ENCODE measurements around the gene USP43.

USP43 gene

GRCh38 chr17:9725575-9725974 is 80.3 kb downstream of the USP43 start:
- no peak for DNase-seq

- DNase-seq = no peak
Observed at GRCh38 chr17:9726291-9726690, 81.0 kb downstream of the USP43 start.

- DNase-seq = no peak
Observed at GRCh38 chr17:9728005-9728404, 82.7 kb downstream of the USP43 start.

- DNase-seq = no peak
Observed at GRCh38 chr17:9728564-9728963, 83.2 kb downstream of the USP43 start.

- peak; percentile 40 for DNase-seq
Observed at GRCh38 chr17:9729034-9729650, 83.8 kb downstream of the USP43 start.

- DNase-seq = no peak
Observed at GRCh38 chr17:9729735-9730420, 84.6 kb downstream of the USP43 start.

- no peak for DNase-seq
Observed at GRCh38 chr17:9750524-9750923, 105.2 kb downstream of the USP43 start.

- DNase-seq = no peak
Observed at GRCh38 chr17:9755083-9755482, 109.8 kb downstream of the USP43 start.

GRCh38 chr17:9760266-9760665 is 114.9 kb downstream of the USP43 start:
- DNase-seq = no peak

GRCh38 chr17:9763643-9764042 is 118.3 kb downstream of the USP43 start:
- no peak for DNase-seq

GRCh38 chr17:9765322-9765721 is 120.0 kb downstream of the USP43 start:
- DNase-seq = no peak

- no peak for DNase-seq
Observed at GRCh38 chr17:9766970-9767369, 121.7 kb downstream of the USP43 start.

GRCh38 chr17:9767432-9767991 is 122.2 kb downstream of the USP43 start:
- DNase-seq = no peak

- peak; percentile 28 for DNase-seq
Observed at GRCh38 chr17:9768381-9768934, 123.1 kb downstream of the USP43 start.

GRCh38 chr17:9769036-9769695 is 123.8 kb downstream of the USP43 start:
- DNase-seq = no peak

GRCh38 chr17:9771465-9771864 is 126.1 kb downstream of the USP43 start:
- no peak for DNase-seq

GRCh38 chr17:9772658-9773057 is 127.3 kb downstream of the USP43 start:
- no peak for DNase-seq

- no peak for DNase-seq
Observed at GRCh38 chr17:9776911-9777310, 131.6 kb downstream of the USP43 start.
